ENCODE data around the gene CTNND2. TPM values are rescaled to one million over a fixed set of nuclear protein-coding genes. Genes with fewer than 3 reads are reported as not detected.

Gene CTNND2
- total RNA-seq, 1 experiment from 2014 or later = 7.0 TPM

- H4K8ac ChIP-seq (replicated peaks; ENCODE audit: insufficient read length, low read depth, low read length) = no peak overlapping the region
- H2BK5ac ChIP-seq (ENCODE audit: insufficient read length, low read length) = no peak overlapping the region
- H2BK20ac ChIP-seq (ENCODE audit: low read depth, low read length, poor library complexity, severe bottlenecking) = no peak overlapping the region
- no peak overlapping the region for H3K14ac ChIP-seq (ENCODE audit: insufficient read depth, low read length)
- H3K9me3 Mint-ChIP-seq = peaks cover 5 to 6% of the 10 kb centered on the region in 2 experiments; a peak in 4 of 5 replicates
- peaks cover 0 to 5% of the 10 kb centered on the region in 2 experiments; a peak in 3 of 4 replicates for H3K4me1 Mint-ChIP-seq
- no peak overlapping the region for H3K4ac ChIP-seq (ENCODE audit: low read depth, low read length)
- no peak overlapping the region for H3K9ac ChIP-seq (ENCODE audit: extremely low read depth, insufficient read length, low read length)
- no peak for DNase-seq
- no peak overlapping the region for H3K56ac ChIP-seq (ENCODE audit: insufficient read length, low read depth, low read length)
- H3K4me2 ChIP-seq (ENCODE audit: insufficient read depth, insufficient read length, low read length) = no peak overlapping the region
- no peaks in the 10 kb centered on the region for H3K79me1 ChIP-seq (ENCODE audit: insufficient read depth, low read depth, low read length, poor library complexity, severe bottlenecking)
- no peaks in the 10 kb centered on the region for H3K79me2 ChIP-seq (ENCODE audit: insufficient read depth, low read length)
- no peak overlapping the region for H2BK120ac ChIP-seq (ENCODE audit: low read depth, low read length, poor library complexity, severe bottlenecking)
- no peak overlapping the region for H2AFZ ChIP-seq (ENCODE audit: low read length)
- H2BK15ac ChIP-seq (ENCODE audit: low read depth, low read length) = no peak overlapping the region
- no peak overlapping the region for H3K4me3 Mint-ChIP-seq
- H3K23me2 ChIP-seq (ENCODE audit: insufficient read length, low read depth, low read length, poor library complexity, severe bottlenecking) = no peaks in the 10 kb centered on the region
- H3T11ph ChIP-seq (ENCODE audit: low read length) = no peak overlapping the region
- H4K5ac ChIP-seq (ENCODE audit: insufficient read length, low read depth, low read length) = no peak overlapping the region
- H2AK5ac ChIP-seq (ENCODE audit: insufficient read length, low read length) = no peak overlapping the region
- no peak overlapping the region for H3K23ac ChIP-seq (ENCODE audit: insufficient read length, low read depth, low read length)
- H3K27ac ChIP-seq (ENCODE audit: insufficient read length, low read depth, low read length) = no peak overlapping the region
- no peak overlapping the region for H3K18ac ChIP-seq (ENCODE audit: insufficient read length, low read depth, low read length)
- TF ChIP-seq, protein P1, sequence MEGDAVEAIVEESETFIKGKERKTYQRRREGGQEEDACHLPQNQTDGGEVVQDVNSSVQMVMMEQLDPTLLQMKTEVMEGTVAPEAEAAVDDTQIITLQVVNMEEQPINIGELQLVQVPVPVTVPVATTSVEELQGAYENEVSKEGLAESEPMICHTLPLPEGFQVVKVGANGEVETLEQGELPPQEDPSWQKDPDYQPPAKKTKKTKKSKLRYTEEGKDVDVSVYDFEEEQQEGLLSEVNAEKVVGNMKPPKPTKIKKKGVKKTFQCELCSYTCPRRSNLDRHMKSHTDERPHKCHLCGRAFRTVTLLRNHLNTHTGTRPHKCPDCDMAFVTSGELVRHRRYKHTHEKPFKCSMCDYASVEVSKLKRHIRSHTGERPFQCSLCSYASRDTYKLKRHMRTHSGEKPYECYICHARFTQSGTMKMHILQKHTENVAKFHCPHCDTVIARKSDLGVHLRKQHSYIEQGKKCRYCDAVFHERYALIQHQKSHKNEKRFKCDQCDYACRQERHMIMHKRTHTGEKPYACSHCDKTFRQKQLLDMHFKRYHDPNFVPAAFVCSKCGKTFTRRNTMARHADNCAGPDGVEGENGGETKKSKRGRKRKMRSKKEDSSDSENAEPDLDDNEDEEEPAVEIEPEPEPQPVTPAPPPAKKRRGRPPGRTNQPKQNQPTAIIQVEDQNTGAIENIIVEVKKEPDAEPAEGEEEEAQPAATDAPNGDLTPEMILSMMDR (conservative IDR thresholded peaks at IDR 0.05) = no peak
- no peak overlapping the region for H3K27ac Mint-ChIP-seq
- no peak overlapping the region for H2BK12ac ChIP-seq (ENCODE audit: insufficient read length, low read depth, low read length)
- H3K27me3 ChIP-seq (ENCODE audit: insufficient read depth, low read length) = no peaks in the 10 kb centered on the region
- H4K91ac ChIP-seq (ENCODE audit: insufficient read length, low read depth, low read length) = no peak overlapping the region
- peaks cover 0 to 12% (median 0%) of the 10 kb centered on the region in 3 experiments; a peak in 4 of 7 replicates for H3K36me3 Mint-ChIP-seq (ENCODE audit: insufficient read depth in 1 of 3, low read depth in 3 of 3)
- no peaks in the 10 kb centered on the region for H3K27me3 Mint-ChIP-seq (ENCODE audit: low read depth)
- H4K20me1 ChIP-seq (ENCODE audit: control insufficient read depth, insufficient read depth, insufficient read length) = no peaks in the 10 kb centered on the region
- H3K9me3 ChIP-seq (ENCODE audit: control insufficient read depth, low read depth, low read length) = no peaks in the 10 kb centered on the region
- WGBS (ENCODE audit: extremely low coverage, insufficient read length, low lambda C conversion rate) = no CpG with 5 or more reads among the region's 2 CpGs
- H3K4me1 ChIP-seq (ENCODE audit: insufficient read depth, low read length) = no peaks in the 10 kb centered on the region
These were observed 18.1 kb upstream of the CTNND2 start for GRCh38 chr5:11922394-11922793.
